Measurements from ENCODE around the gene MMP3. TPM values are rescaled to one million over a fixed set of nuclear protein-coding genes. Genes with fewer than 3 reads are reported as not detected.

Gene MMP3
- total RNA-seq, 1 experiment from 2014 or later, result not detected

- no peaks in the 10 kb centered on the region for H3K36me3 ChIP-seq (ENCODE audit: control insufficient read depth in 1 of 2, insufficient read depth in 2 of 2, low read length in 2 of 2)
- no peaks in the 10 kb centered on the region for H3K9me3 ChIP-seq (ENCODE audit: control insufficient read depth in 1 of 2, insufficient read depth in 1 of 2, low read depth in 1 of 2, low read length in 2 of 2)
- H3K27ac ChIP-seq (ENCODE audit: low read depth, low read length), result no peak overlapping the region
- CTCF ChIA-PET, result interaction anchor here (1.2 kb wide), 1 partner anchor 129 kb away, joined by 3 read pairs; no protein-coding TSS in a partner anchor
- no peak for ATAC-seq
- no peak overlapping the region for H2AFZ ChIP-seq (ENCODE audit: low read depth, low read length, poor library complexity, severe bottlenecking)
- no TSS peak for BruUV-seq (replicated peaks)
- no peaks in the 10 kb centered on the region for H3K9me2 ChIP-seq (ENCODE audit: insufficient read depth)
- no peak overlapping the region for H3K9ac ChIP-seq (ENCODE audit: low read length)
- no peak for TF ChIP-seq JUND (IDR thresholded peaks at IDR 0.05)
- no peak for TF ChIP-seq ELF1 (IDR thresholded peaks at IDR 0.05; ENCODE audit: borderline replicate concordance, low read depth)
- no peak for TF ChIP-seq SIN3A (IDR thresholded peaks at IDR 0.05; ENCODE audit: low read depth)
- TF ChIP-seq ZNF274 (IDR thresholded peaks at IDR 0.05; ENCODE audit: low read depth, low read length), result no peak
- no peak for TF ChIP-seq FOSL1 (IDR thresholded peaks at IDR 0.05; ENCODE audit: low read depth)
- TF ChIP-seq MAX (IDR thresholded peaks at IDR 0.05), result no peak
- no peak for TF ChIP-seq EZH2phosphoT487 (IDR thresholded peaks at IDR 0.05; ENCODE audit: borderline replicate concordance)
- no peak for TF ChIP-seq REST (IDR thresholded peaks at IDR 0.05; ENCODE audit: low read depth)
- no peak for TF ChIP-seq POLR2A (IDR thresholded peaks at IDR 0.05; ENCODE audit: borderline replicate concordance, extremely low read depth, insufficient read depth, insufficient read length)
- TF ChIP-seq ZBTB33 (IDR thresholded peaks at IDR 0.05; ENCODE audit: extremely low read depth, insufficient replicate concordance, low read length), result no peak
- no peak for TF ChIP-seq CBX3 (IDR thresholded peaks at IDR 0.05; ENCODE audit: low read depth)
- TF ChIP-seq YY1 (IDR thresholded peaks at IDR 0.05; ENCODE audit: extremely low read depth, insufficient replicate concordance, low read depth, low read length), result no peak
- no peak for TF ChIP-seq SP1 (IDR thresholded peaks at IDR 0.05; ENCODE audit: low read depth)
- TF ChIP-seq POLR2AphosphoS5 (IDR thresholded peaks at IDR 0.05; ENCODE audit: low read depth, low read length), result no peak
- no peak for TF ChIP-seq TCF7L2 (IDR thresholded peaks at IDR 0.05; ENCODE audit: borderline replicate concordance, extremely low read depth, insufficient read depth, insufficient read length)
- TF ChIP-seq ATF3 (IDR thresholded peaks at IDR 0.05), result no peak
- no peak for TF ChIP-seq CEBPB (IDR thresholded peaks at IDR 0.05; ENCODE audit: low read depth)
- no peak for TF ChIP-seq CTCF (IDR thresholded peaks at IDR 0.05 in 2 of 3, conservative IDR thresholded peaks at IDR 0.05 in 1 of 3; ENCODE audit: borderline replicate concordance in 1 of 3, insufficient read depth in 1 of 3, low read depth in 2 of 3, low read length in 2 of 3)
- TF ChIP-seq EGR1 (IDR thresholded peaks at IDR 0.05; ENCODE audit: low read depth), result no peak
- RAD21 ChIA-PET (ENCODE audit: low non-redundant PET in 1 of 2, low total read pairs in 2 of 2, uncharacterized antibody in 2 of 2, unreplicated experiment in 2 of 2), result no interaction called here
- no peaks in the 10 kb centered on the region for H3K79me2 ChIP-seq (ENCODE audit: insufficient read depth, low read length)
- H3K4me1 ChIP-seq (ENCODE audit: control insufficient read depth in 1 of 2, insufficient read depth in 2 of 2, low read length in 2 of 2), result peaks cover 3 to 14% of the 10 kb centered on the region in 2 experiments; a peak in 3 of 4 replicates
- H3K4me3 ChIP-seq (replicated peaks in 1 of 2; ENCODE audit: low read depth in 1 of 2, low read length in 2 of 2), result no peak overlapping the region
- intact Hi-C loops (cut with micrococcal nuclease), result no loop called here
- POLR2A ChIA-PET, result no interaction called here
- H3K27me3 ChIP-seq (ENCODE audit: insufficient read depth, low read length), result no peaks in the 10 kb centered on the region
- H4K20me1 ChIP-seq (ENCODE audit: insufficient read depth), result no peaks in the 10 kb centered on the region
- H3K4me2 ChIP-seq (ENCODE audit: low read length), result no peak overlapping the region
- no peak for DNase-seq (ENCODE audit: low read depth, low spot score)
Measured at GRCh38 chr11:102812188-102812587, 31.2 kb downstream of the MMP3 start.

All from HCT116 (cell line).